KMS-11 (cell line): ENCODE measurements around the gene G6PD.
"Not testable (repeated sequence)": the region's sequence is repeated elsewhere in the genome, so short reads cannot be mapped to it uniquely, and the experiment has no call there.

ENCODE experiments used
- H2AFZ ChIP-seq: fragments of 200-600 bp; sonication (generic); 2 replicates; pipeline ENCODE4 v1.6.1; 2016; ENCODE audit warnings: antibody characterized with exemption, mixed run types, low read depth
- H3K27ac ChIP-seq: fragments of 200-600 bp; sonication (generic); 2 replicates; pipeline ENCODE4 v1.6.1; 2016; ENCODE audit warnings: mild to moderate bottlenecking, mixed run types
- H3K27me3 ChIP-seq: fragments of 200-600 bp; sonication (generic); 2 replicates; pipeline ENCODE4 v1.6.1; 2017; ENCODE audit warnings: mild to moderate bottlenecking, low read depth, mixed run types, moderate library complexity; ENCODE audit not compliant: insufficient read depth
- H3K36me3 ChIP-seq: fragments of 200-600 bp; sonication (generic); 2 replicates; pipeline ENCODE4 v1.6.1; 2017; ENCODE audit warnings: mild to moderate bottlenecking, mixed run types; ENCODE audit not compliant: insufficient read depth
- H3K4me1 ChIP-seq: fragments of 200-600 bp; sonication (generic); 2 replicates; pipeline ENCODE4 v1.6.1; 2016; ENCODE audit warnings: mild to moderate bottlenecking, low read depth, mixed run types; ENCODE audit not compliant: poor library complexity, severe bottlenecking
- H3K4me2 ChIP-seq: fragments of 200-600 bp; sonication (generic); 2 replicates; pipeline ENCODE4 v1.7.0; 2016; ENCODE audit warnings: mild to moderate bottlenecking, mixed run types
- H3K4me3 ChIP-seq: fragments of 200-600 bp; sonication (generic); IDR thresholded peaks from 2 replicates; pipeline ENCODE4 v1.6.1; 2017; ENCODE audit warnings: low read depth, low read length, mixed read lengths; ENCODE audit not compliant: insufficient read depth
- H3K79me2 ChIP-seq: fragments of 200-600 bp; sonication (generic); 2 replicates; pipeline ENCODE4 v1.6.1; 2016; ENCODE audit warnings: low read depth, mixed run types; ENCODE audit not compliant: insufficient read depth
- H3K9ac ChIP-seq: fragments of 200-600 bp; sonication (generic); 2 replicates; pipeline ENCODE4 v1.6.1; 2016; ENCODE audit warnings: mild to moderate bottlenecking, mixed run types
- H4K20me1 ChIP-seq: fragments of 200-600 bp; sonication (generic); 2 replicates; pipeline ENCODE4 v1.6.1; 2016; ENCODE audit warnings: mild to moderate bottlenecking, mixed run types; ENCODE audit not compliant: insufficient read depth
- TF ChIP-seq, protein P1 (sequence below): fragments of 200-600 bp; sonication (generic); conservative IDR thresholded peaks from 2 replicates; pipeline ENCODE4 v1.6.1; 2017; ENCODE audit warnings: low read depth, mild to moderate bottlenecking, antibody characterized with exemption, low read length, moderate library complexity, mixed read lengths

Gene G6PD

DNA sequence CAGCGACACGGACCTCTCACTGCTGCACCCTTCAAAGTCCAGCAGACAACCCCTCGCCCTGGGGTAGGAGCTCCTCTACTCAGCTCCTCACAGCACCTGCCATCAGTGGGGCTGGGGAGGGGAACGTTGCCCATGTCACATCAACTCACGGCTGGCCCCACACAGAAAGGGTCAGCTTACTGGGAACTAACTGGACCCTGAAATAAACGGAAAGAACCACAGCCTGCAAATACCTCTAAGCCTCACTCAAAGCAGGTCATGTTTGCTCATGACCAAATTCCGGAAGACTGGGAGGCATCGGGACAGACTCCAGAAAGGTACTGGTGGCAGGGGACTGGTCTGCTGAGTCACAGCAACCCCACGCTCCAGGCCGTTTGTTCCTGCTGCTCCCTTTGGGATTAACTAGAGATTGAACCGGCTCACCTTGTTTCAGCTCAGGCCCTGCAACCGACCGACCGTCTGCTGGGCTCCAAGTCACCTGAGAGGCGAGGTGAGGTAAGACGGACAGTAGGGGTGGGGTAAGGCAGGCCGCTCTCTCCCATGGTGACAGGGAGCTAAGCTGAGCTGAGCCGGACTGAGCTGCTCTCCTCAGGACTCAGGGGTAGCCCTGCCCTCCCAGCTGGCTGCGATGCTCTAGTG, 5.6 kb downstream of the G6PD start:
- Histone ChIP-seq H3K4me3 (no peak overlapping the region), H3K9ac (no peak overlapping the region), H3K27me3 (no peaks in the 10 kb centered on the region), H2AFZ (no peak overlapping the region), H4K20me1 (no peaks in the 10 kb centered on the region), H3K79me2 (no peaks in the 10 kb centered on the region), H3K4me2 (no peak overlapping the region), H3K27ac (no peak overlapping the region), H3K36me3 (no peaks in the 10 kb centered on the region), H3K4me1 (peaks cover 2% of the 10 kb centered on the region)
- TF ChIP-seq, protein P1, sequence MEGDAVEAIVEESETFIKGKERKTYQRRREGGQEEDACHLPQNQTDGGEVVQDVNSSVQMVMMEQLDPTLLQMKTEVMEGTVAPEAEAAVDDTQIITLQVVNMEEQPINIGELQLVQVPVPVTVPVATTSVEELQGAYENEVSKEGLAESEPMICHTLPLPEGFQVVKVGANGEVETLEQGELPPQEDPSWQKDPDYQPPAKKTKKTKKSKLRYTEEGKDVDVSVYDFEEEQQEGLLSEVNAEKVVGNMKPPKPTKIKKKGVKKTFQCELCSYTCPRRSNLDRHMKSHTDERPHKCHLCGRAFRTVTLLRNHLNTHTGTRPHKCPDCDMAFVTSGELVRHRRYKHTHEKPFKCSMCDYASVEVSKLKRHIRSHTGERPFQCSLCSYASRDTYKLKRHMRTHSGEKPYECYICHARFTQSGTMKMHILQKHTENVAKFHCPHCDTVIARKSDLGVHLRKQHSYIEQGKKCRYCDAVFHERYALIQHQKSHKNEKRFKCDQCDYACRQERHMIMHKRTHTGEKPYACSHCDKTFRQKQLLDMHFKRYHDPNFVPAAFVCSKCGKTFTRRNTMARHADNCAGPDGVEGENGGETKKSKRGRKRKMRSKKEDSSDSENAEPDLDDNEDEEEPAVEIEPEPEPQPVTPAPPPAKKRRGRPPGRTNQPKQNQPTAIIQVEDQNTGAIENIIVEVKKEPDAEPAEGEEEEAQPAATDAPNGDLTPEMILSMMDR, result no peak

DNA sequence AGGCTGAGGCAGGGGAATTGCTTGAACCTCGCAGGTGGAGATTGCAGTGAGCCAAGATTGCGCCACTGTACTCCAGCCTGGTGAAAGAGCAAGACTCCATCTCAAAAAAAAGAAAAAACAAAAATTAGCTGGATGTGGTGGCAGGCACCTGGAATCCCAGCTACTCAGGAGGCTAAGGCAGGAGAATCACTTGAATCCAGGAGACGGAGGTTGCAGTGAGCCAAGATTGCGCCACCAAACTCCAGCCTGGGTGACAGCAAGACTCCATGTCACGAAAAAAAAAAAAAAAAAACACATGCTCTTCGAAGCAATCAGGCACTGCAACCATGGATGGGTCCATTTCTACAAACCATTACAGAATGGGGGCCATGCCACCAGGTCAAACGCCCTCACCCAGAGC, 6.3 kb downstream of the G6PD start:
- not testable (repeated sequence) for H3K79me2 ChIP-seq, H3K27me3 ChIP-seq, H2AFZ ChIP-seq, H3K4me3 ChIP-seq, H3K9ac ChIP-seq, H4K20me1 ChIP-seq, H3K36me3 ChIP-seq, H3K4me1 ChIP-seq, H3K4me2 ChIP-seq, H3K27ac ChIP-seq

DNA sequence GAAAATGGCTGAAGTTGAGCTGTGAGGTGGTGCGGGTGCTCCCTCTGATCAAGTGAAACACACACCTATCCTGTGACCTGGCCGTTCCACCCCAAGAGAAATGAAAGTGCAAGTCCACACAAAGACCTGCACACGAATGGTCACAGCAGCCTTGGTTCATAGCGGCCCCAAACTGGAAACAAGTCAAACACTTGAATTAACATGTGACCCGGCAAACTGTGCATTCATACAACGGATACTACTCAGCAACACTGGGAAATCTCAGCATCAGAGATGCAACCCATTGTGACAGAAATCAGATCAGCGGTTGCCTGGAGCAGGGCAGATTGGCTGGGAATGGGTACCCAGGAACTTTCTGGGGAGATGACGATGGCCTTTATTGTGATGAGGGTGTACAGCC, 7.6 kb downstream of the G6PD start:
- Histone ChIP-seq H3K9ac (no peak overlapping the region), H4K20me1 (no peaks in the 10 kb centered on the region), H3K4me1 (peaks cover 5% of the 10 kb centered on the region), H3K27me3 (no peaks in the 10 kb centered on the region), H2AFZ (no peak overlapping the region), H3K79me2 (no peaks in the 10 kb centered on the region), H3K4me3 (no peak overlapping the region), H3K27ac (no peak overlapping the region), H3K4me2 (no peak overlapping the region), H3K36me3 (no peaks in the 10 kb centered on the region)
- TF ChIP-seq, protein P1, result no peak

DNA sequence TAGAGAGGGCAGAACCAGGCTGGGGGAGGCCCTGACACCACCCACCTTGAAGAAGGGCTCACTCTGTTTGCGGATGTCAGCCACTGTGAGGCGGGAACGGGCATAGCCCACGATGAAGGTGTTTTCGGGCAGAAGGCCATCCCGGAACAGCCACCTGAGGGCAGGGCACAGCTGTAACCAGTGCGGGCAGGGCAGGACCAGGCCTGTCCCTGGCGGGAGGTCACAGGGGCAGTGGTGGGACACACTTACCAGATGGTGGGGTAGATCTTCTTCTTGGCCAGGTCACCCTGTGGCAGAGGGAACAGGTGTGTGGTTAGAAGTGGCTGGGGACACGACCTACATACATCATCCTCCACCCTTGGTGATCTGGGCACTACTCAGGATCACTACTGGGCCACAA, 10.8 kb downstream of the G6PD start:
- H3K79me2 ChIP-seq, result no peaks in the 10 kb centered on the region
- no peak overlapping the region for H3K9ac ChIP-seq
- H2AFZ ChIP-seq, result no peak overlapping the region
- no peaks in the 10 kb centered on the region for H3K27me3 ChIP-seq
- no peaks in the 10 kb centered on the region for H4K20me1 ChIP-seq
- TF ChIP-seq, protein P1, result no peak
- H3K36me3 ChIP-seq, result no peaks in the 10 kb centered on the region
- H3K4me1 ChIP-seq, result peaks cover 5% of the 10 kb centered on the region
- H3K4me2 ChIP-seq, result no peak overlapping the region
- no peak overlapping the region for H3K27ac ChIP-seq
- no peak overlapping the region for H3K4me3 ChIP-seq

DNA sequence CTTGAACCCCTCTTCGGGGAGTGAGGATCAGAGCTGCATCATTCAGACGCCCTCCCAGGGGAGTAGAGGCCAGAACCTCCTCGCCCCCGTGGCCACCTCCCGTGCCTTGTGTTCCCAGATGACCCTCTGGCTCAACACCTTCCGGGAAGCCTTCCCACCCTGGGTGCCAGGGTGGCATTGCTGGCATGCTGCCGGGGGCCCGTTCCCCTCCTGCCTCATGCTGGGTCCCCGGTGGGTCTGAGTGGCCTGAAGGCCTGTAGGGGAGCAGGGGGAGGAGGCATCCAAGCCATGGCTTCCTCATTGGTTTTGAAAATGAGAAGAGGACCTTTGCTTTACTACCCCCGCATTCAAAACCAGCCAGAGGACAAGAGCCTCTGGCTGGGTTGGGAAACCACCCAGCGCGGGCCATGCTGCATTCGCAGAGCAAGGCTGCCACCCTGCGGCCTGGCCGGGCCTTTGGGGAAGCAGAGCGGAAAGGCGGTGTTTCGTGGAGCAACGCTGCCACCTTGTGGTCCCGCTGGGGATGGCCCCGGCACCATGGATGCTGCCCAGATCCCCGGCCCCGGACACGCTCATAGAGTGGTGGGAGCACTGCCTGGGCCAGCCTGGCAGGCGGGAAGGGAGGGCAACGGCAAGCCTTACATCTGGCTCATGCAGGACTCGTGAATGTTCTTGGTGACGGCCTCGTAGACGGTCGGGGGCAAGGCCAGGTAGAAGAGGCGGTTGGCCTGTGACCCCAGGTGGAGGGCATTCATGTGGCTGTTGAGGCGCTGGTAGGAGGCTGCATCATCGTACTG, 11.9 kb downstream of the G6PD start:
- Histone ChIP-seq H3K9ac (no peak overlapping the region), H3K36me3 (no peaks in the 10 kb centered on the region), H3K4me1 (peaks cover 5% of the 10 kb centered on the region), H3K79me2 (no peaks in the 10 kb centered on the region), H4K20me1 (no peaks in the 10 kb centered on the region), H2AFZ (peak overlapping the region; percentile 30; the same call in 1 of the 2 replicates), H3K27ac (no peak overlapping the region), H3K4me2 (no peak overlapping the region), H3K27me3 (no peaks in the 10 kb centered on the region), H3K4me3 (no peak overlapping the region)
- TF ChIP-seq, protein P1, result peak; percentile 89
